ENCODE measurements around the gene MSTN. TPM values are rescaled to one million over a fixed set of nuclear protein-coding genes. Genes with fewer than 3 reads are reported as not detected.
"Not testable (repeated sequence)": the region's sequence is repeated elsewhere in the genome, so short reads cannot be mapped to it uniquely, and the experiment has no call there.

Gene MSTN
- total RNA-seq, 3 donors from 2014 or later, result not detected

- peaks cover 11% of the 10 kb centered on the region for H3K27me3 Mint-ChIP-seq (ENCODE audit: low read depth)
Observed at GRCh38 chr2:190050001-190050400, 12.5 kb downstream of the MSTN start.

GRCh38 chr2:190044866-190045265 is 17.7 kb downstream of the MSTN start:
- ATAC-seq, result no peak
- H3K36me3 Mint-ChIP-seq (ENCODE audit: insufficient read depth), result no peaks in the 10 kb centered on the region
- H3K4me1 Mint-ChIP-seq (ENCODE audit: low read depth), result no peaks in the 10 kb centered on the region
- H3K4me3 Mint-ChIP-seq, result no peak overlapping the region
- no peaks in the 10 kb centered on the region for H3K9me3 Mint-ChIP-seq
- H3K27me3 Mint-ChIP-seq (ENCODE audit: low read depth), result peaks cover 27% of the 10 kb centered on the region
- DNase-seq, result no peak

More at GRCh38 chr2:190050001-190050400, 12.5 kb downstream of the MSTN start:
- no peaks in the 10 kb centered on the region for H3K4me1 Mint-ChIP-seq (ENCODE audit: low read depth)
- ATAC-seq (no peak), DNase-seq (no peak)
- no peak overlapping the region for H3K4me3 Mint-ChIP-seq
- no peaks in the 10 kb centered on the region for H3K9me3 Mint-ChIP-seq
- no peaks in the 10 kb centered on the region for H3K36me3 Mint-ChIP-seq (ENCODE audit: insufficient read depth)

GRCh38 chr2:190043441-190043840 is 19.1 kb downstream of the MSTN start:
- Mint-ChIP-seq H3K4me1 (ENCODE audit: low read depth) (no peaks in the 10 kb centered on the region), H3K27me3 (ENCODE audit: low read depth) (peaks cover 29% of the 10 kb centered on the region), H3K9me3 (no peaks in the 10 kb centered on the region), H3K36me3 (ENCODE audit: insufficient read depth) (no peaks in the 10 kb centered on the region), H3K4me3 (no peak overlapping the region)
- DNase-seq (no peak), ATAC-seq (no peak)

DNA sequence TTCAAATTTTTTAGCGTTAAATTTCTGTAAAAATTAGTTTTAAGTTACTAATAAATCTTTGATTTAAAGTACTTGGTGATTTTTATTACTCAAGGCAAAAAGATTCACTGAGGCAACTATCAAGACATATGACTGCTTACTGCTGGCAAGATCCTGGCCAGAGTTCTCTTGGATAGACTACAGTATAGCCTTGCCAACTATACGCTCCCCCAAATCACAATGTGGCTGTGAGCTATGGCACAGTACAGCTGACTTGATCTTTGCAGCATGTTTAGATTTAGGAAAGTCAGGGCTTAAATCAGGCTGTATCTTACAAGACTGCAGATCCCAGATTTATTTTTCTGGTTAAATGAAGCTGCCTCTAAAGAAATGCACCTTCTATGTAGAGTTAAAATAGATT is 26.5 kb downstream of the MSTN start:
- no peaks in the 10 kb centered on the region for H3K9me3 Mint-ChIP-seq
- no peaks in the 10 kb centered on the region for H3K4me1 Mint-ChIP-seq (ENCODE audit: low read depth)
- peaks cover 2% of the 10 kb centered on the region for H3K27me3 Mint-ChIP-seq (ENCODE audit: low read depth)
- DNase-seq, result no peak
- H3K4me3 Mint-ChIP-seq, result no peak overlapping the region
- H3K36me3 Mint-ChIP-seq (ENCODE audit: insufficient read depth), result no peaks in the 10 kb centered on the region
- no peak for ATAC-seq

DNA sequence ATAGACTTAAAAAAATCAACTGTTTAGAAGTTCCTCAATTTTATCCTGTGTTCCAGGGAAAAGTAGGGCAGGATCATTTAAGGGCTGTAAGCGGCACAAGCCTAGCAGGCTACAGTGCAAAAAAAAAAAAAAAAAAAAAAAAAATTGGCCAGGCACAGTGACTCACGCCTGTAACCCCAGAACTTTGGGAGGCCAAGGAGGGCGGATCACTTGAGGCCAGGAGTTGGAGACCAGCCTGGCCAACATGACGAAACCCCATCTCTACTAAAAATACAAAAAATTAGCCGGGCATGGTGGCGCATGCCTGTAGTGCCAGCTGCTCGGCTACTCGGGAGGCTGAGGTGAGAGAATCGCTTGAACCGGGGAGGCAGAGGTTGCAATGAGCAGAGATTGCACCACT is 28.1 kb downstream of the MSTN start:
- H3K9me3 Mint-ChIP-seq; H3K4me1 Mint-ChIP-seq (ENCODE audit: low read depth); H3K4me3 Mint-ChIP-seq; H3K27me3 Mint-ChIP-seq (ENCODE audit: low read depth); H3K36me3 Mint-ChIP-seq (ENCODE audit: insufficient read depth); DNase-seq; ATAC-seq: not testable (repeated sequence)

GRCh38 chr2:190031969-190032618 is 30.4 kb downstream of the MSTN start:
- Mint-ChIP-seq H3K27me3 (ENCODE audit: low read depth) (peaks cover 9% of the 10 kb centered on the region), H3K36me3 (ENCODE audit: insufficient read depth) (no peaks in the 10 kb centered on the region), H3K4me3 (no peak overlapping the region), H3K9me3 (no peaks in the 10 kb centered on the region), H3K4me1 (ENCODE audit: low read depth) (no peaks in the 10 kb centered on the region)
- ATAC-seq (no peak), DNase-seq (no peak)

DNA sequence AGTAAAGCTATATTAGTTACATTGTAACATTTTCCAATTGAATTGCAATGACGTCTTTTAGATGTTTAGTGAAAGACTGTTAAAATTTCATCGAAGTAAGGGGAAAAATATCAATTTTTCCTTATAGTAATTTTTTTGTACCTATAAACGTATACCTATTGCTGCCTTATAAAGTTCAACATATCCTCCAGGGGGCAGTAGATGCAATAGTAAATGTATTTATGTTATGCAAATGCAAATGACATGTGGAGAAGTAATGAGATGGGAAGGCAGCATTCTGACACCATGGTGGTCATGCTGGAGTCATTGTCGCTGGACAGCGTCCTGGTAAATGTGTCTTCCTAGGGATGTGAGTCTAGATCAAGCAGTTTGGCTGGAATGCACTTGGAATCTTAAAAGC is 38.7 kb downstream of the MSTN start:
- Mint-ChIP-seq H3K9me3 (peaks cover under 1% of the 10 kb centered on the region), H3K36me3 (ENCODE audit: insufficient read depth) (no peaks in the 10 kb centered on the region), H3K4me3 (no peak overlapping the region), H3K27me3 (ENCODE audit: low read depth) (peaks cover 16% of the 10 kb centered on the region), H3K4me1 (ENCODE audit: low read depth) (no peaks in the 10 kb centered on the region)
- DNase-seq (no peak), ATAC-seq (no peak)

GRCh38 chr2:190020720-190021119 is 41.8 kb downstream of the MSTN start:
- no peaks in the 10 kb centered on the region for H3K4me1 Mint-ChIP-seq (ENCODE audit: low read depth)
- ATAC-seq (no peak), DNase-seq (no peak)
- H3K9me3 Mint-ChIP-seq, result peaks cover 30% of the 10 kb centered on the region
- H3K27me3 Mint-ChIP-seq (ENCODE audit: low read depth), result peaks cover 15% of the 10 kb centered on the region
- H3K4me3 Mint-ChIP-seq, result no peak overlapping the region
- H3K36me3 Mint-ChIP-seq (ENCODE audit: insufficient read depth), result no peaks in the 10 kb centered on the region

DNA sequence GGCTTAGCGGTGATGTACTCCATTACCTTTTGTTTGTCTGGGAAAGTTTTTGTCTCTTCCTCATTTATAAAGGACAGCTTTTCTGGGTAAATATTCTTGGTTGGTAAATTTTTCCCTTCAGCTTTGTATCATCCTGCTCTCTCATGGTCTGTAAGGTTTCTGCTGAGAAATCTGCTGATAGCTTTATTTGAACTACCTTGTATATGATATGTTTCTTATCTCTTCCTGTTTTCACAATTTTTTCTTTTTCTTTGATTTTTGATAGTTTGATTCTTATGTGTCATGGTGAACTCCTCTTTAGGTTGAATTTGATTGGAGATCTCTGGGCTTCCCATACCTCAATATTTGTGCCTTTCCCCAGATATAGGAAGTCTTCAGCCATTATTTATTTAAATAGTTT is 44.7 kb downstream of the MSTN start:
- Mint-ChIP-seq H3K9me3 (peaks cover 33% of the 10 kb centered on the region), H3K36me3 (ENCODE audit: insufficient read depth) (no peaks in the 10 kb centered on the region), H3K4me1 (ENCODE audit: low read depth) (no peaks in the 10 kb centered on the region), H3K27me3 (ENCODE audit: low read depth) (peaks cover 23% of the 10 kb centered on the region), H3K4me3 (no peak overlapping the region)
- DNase-seq, result no peak
- ATAC-seq, result no peak

GRCh38 chr2:190015969-190016368 is 46.6 kb downstream of the MSTN start:
- not testable (repeated sequence) for H3K4me3 Mint-ChIP-seq; H3K4me1 Mint-ChIP-seq (ENCODE audit: low read depth); DNase-seq; H3K36me3 Mint-ChIP-seq (ENCODE audit: insufficient read depth); ATAC-seq
- Mint-ChIP-seq H3K9me3 (peaks cover 33% of the 10 kb centered on the region), H3K27me3 (ENCODE audit: low read depth) (peaks cover 16% of the 10 kb centered on the region)
